ENCODE results near the gene OR2AG1.
"Not testable (repeated sequence)": the region's sequence is repeated elsewhere in the genome, so short reads cannot be mapped to it uniquely, and the experiment has no call there.

Gene OR2AG1

DNA sequence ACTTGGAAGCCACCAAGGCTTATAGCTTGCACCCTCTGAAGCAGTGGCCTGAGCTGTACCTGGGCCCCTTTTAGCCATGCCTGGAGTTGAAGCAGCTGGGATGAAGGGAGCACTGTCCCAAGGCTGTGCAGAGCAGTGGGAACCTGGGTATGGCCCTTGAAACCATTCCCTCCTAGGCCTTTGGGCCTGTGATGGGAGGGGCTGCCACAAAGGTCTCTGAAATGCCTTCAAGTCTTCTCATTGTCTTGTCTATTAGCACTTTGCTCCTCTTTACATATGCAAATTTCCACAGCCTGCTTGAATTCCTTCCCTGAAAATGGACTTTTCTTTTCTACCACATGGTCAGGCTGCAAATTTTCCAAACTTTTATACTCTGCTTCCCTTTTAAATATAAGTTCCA lies 18.3 kb downstream of the OR2AG1 start:
- not testable (repeated sequence) for H3K27ac ChIP-seq (ENCODE audit: low read depth, low read length); H3K4me1 ChIP-seq (ENCODE audit: insufficient read depth, low read length); H3K9me3 ChIP-seq (ENCODE audit: low read length); H3K27me3 ChIP-seq (ENCODE audit: control insufficient read depth in 1 of 2, insufficient read depth in 2 of 2, low read length in 2 of 2); H3K36me3 ChIP-seq (ENCODE audit: insufficient read depth, low read length); H3K4me3 ChIP-seq (ENCODE audit: low read depth in 1 of 2, low read length in 2 of 2); H3K9ac ChIP-seq (ENCODE audit: low read length)

DNA sequence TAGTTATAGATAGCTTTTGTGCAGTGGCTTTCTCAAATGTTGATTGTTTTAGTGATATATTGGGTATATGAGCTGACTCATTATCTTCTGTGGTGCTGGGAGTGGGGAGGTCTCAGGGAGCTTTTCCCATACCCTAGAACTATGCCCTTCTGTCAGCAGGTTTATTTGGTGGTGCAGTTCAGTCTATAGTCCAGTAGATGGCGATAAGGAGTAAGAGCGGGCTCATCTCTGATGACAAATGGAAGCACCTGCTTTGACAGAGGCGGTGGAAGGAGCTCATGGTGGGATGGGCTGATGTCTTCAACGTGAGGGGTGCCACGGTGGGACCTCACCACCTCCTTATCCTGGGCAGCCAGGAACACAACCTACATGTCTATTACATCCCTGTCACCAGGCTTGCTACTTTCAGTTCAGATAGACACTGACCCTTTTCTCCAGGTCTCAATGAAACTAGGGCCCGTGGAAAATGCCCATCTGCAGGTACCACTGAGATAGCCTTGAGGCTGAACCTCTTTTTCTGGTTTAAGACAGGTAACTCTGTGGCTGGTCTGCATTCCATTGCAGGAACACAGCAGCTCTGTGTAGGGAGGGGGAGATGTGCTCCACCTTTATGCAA lies 29.7 kb downstream of the OR2AG1 start:
- Histone ChIP-seq H3K4me1 (ENCODE audit: insufficient read depth, low read length) (no peaks in the 10 kb centered on the region), H3K27ac (ENCODE audit: low read depth, low read length) (no peak overlapping the region), H3K9me3 (ENCODE audit: low read length) (no peaks in the 10 kb centered on the region), H3K36me3 (ENCODE audit: insufficient read depth, low read length) (no peaks in the 10 kb centered on the region), H3K4me3 (ENCODE audit: low read depth in 1 of 2, low read length in 2 of 2) (no peak overlapping the region), H3K27me3 (ENCODE audit: control insufficient read depth in 1 of 2, insufficient read depth in 2 of 2, low read length in 2 of 2) (no peaks in the 10 kb centered on the region), H3K9ac (ENCODE audit: low read length) (no peak overlapping the region)

DNA sequence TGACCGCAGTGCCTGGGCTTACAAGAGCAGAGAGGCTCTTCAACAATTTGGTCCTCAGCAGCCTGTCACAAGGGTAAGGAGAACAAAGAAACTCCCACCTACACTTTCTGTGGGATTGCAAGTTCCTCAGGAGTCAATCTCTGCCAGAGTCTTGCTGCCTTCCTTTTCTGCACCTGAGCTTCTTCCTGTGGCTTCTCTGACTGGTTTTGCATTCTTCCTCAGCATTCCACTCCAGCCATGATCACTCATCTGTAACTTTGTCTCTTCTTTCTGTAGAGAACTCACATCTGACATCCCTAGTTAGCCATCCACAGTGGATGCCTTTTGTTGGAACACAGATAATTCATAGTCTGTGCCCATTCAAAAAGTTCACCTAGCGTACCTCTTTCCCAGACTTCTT lies 30.8 kb downstream of the OR2AG1 start:
- Histone ChIP-seq H3K9me3 (ENCODE audit: low read length) (no peaks in the 10 kb centered on the region), H3K27me3 (ENCODE audit: control insufficient read depth in 1 of 2, insufficient read depth in 2 of 2, low read length in 2 of 2) (no peaks in the 10 kb centered on the region), H3K4me1 (ENCODE audit: insufficient read depth, low read length) (no peaks in the 10 kb centered on the region), H3K9ac (ENCODE audit: low read length) (no peak overlapping the region), H3K36me3 (ENCODE audit: insufficient read depth, low read length) (no peaks in the 10 kb centered on the region), H3K27ac (ENCODE audit: low read depth, low read length) (no peak overlapping the region), H3K4me3 (ENCODE audit: low read depth in 1 of 2, low read length in 2 of 2) (no peak overlapping the region)

DNA sequence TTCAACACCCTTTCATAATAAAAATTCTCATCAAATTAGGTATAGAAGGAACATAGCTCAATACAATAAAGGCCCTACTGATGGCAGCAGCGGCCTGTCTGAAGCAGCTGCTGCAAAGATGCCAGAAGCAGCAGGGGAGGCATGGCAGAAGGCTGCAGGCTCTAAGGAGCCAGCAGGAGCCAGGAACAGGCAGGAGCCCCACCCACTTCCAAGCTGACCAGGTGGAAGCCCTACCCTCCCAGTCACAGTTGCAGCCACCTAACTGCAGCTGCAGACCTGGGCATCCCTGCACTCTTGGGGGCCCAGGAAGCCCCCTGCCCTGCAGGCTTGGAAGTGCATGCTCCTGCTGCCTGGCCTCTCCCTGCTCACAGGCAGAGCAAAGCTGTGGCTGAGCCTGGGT lies 34.9 kb downstream of the OR2AG1 start:
- H3K36me3 ChIP-seq (ENCODE audit: insufficient read depth, low read length): no peaks in the 10 kb centered on the region
- H3K9me3 ChIP-seq (ENCODE audit: low read length): peaks cover 3% of the 10 kb centered on the region
- H3K27ac ChIP-seq (ENCODE audit: low read depth, low read length): no peak overlapping the region
- H3K27me3 ChIP-seq (ENCODE audit: control insufficient read depth in 1 of 2, insufficient read depth in 2 of 2, low read length in 2 of 2): no peaks in the 10 kb centered on the region
- H3K4me3 ChIP-seq (ENCODE audit: low read depth in 1 of 2, low read length in 2 of 2): no peak overlapping the region
- H3K9ac ChIP-seq (ENCODE audit: low read length): no peak overlapping the region
- H3K4me1 ChIP-seq (ENCODE audit: insufficient read depth, low read length): no peaks in the 10 kb centered on the region

DNA sequence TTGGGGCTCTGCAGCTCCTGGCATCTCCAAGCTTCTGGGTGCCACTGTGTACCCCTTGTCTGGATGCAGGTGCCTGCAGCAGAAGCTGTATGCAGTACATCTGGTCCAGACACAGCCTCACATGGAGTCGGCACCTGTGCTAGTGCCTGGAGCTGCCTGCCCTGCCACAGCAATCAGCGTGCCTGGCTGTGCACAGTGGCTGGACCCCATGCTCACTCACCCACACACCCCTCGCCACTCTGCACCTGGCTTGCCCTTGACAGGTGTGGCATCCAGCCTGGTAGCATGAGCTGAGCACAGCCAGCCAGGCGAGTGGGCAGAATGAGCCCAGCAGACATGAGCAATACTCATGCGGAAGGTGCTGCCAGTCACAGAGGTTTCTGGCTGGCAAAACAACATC lies 36.1 kb downstream of the OR2AG1 start:
- Histone ChIP-seq H3K4me3 (ENCODE audit: low read depth in 1 of 2, low read length in 2 of 2) (no peak overlapping the region), H3K9ac (ENCODE audit: low read length) (no peak overlapping the region), H3K27me3 (ENCODE audit: control insufficient read depth in 1 of 2, insufficient read depth in 2 of 2, low read length in 2 of 2) (no peaks in the 10 kb centered on the region), H3K4me1 (ENCODE audit: insufficient read depth, low read length) (no peaks in the 10 kb centered on the region), H3K27ac (ENCODE audit: low read depth, low read length) (no peak overlapping the region), H3K9me3 (ENCODE audit: low read length) (peaks cover 3% of the 10 kb centered on the region), H3K36me3 (ENCODE audit: insufficient read depth, low read length) (no peaks in the 10 kb centered on the region)

DNA sequence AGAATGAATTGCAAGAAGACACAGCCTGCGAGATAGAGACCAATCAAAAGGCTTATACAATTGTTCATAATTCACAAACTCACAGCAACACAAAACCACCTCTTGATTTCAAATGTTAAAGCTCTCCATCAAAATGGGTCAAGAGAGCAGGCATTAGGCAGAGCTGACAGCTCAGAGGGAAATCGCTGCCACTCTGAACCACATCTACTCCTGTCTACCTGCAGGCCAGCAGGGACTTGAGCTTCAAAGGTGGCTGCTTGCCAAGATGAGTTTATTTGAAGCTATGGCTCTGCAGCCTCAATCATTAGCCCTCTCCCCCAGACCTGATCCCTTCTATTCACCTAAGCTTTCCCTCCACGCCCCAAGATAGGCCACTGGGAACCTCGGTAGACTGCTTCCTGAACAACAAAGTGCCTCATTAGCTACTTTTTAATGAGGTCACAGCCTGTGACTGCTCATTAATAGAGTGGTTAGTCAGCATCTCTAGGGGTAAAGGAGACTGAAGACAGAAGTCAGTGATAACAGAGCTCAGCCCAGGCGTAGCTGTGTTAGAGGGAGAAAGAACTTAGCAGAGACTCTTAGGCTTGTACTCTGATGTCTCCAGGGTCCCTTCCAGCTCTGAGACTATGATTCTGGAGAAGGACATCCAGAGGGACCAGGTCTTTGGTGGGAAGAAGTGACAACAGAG lies 41.5 kb downstream of the OR2AG1 start:
- Histone ChIP-seq H3K36me3 (ENCODE audit: insufficient read depth, low read length) (no peaks in the 10 kb centered on the region), H3K4me1 (ENCODE audit: insufficient read depth, low read length) (no peaks in the 10 kb centered on the region), H3K27ac (ENCODE audit: low read depth, low read length) (no peak overlapping the region), H3K4me3 (ENCODE audit: low read depth in 1 of 2, low read length in 2 of 2) (no peak overlapping the region), H3K27me3 (ENCODE audit: control insufficient read depth in 1 of 2, insufficient read depth in 2 of 2, low read length in 2 of 2) (no peaks in the 10 kb centered on the region), H3K9me3 (ENCODE audit: low read length) (peaks cover 3% of the 10 kb centered on the region), H3K9ac (ENCODE audit: low read length) (no peak overlapping the region)

DNA sequence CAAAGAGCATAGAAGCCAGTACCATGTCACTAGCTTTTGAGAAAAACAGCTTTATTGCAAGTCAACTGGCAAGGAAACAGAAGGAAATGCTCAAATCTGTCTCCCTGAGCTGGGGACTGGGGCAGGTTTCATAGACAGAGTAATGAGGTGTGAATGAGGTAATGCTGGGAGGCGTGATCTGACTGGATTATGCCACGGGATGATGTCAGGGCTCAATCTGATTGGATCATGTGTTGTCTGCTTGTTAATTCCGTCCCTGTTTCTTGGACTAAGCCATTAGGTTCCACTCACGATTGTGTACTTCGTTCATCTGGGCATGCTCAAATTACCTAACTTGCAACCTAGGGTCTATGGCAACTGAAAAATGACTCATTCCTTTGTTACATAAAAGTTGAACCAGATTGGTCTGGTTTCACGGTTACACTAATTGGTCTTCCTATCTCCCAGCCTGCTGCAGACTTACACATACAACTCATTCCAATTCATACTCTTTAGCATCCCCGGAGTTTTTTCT lies 42.5 kb downstream of the OR2AG1 start:
- no peaks in the 10 kb centered on the region for H3K36me3 ChIP-seq (ENCODE audit: insufficient read depth, low read length)
- H3K27me3 ChIP-seq (ENCODE audit: control insufficient read depth in 1 of 2, insufficient read depth in 2 of 2, low read length in 2 of 2): no peaks in the 10 kb centered on the region
- no peaks in the 10 kb centered on the region for H3K4me1 ChIP-seq (ENCODE audit: insufficient read depth, low read length)
- H3K9me3 ChIP-seq (ENCODE audit: low read length): no peaks in the 10 kb centered on the region
- H3K9ac ChIP-seq (ENCODE audit: low read length): no peak overlapping the region
- no peak overlapping the region for H3K27ac ChIP-seq (ENCODE audit: low read depth, low read length)
- no peak overlapping the region for H3K4me3 ChIP-seq (ENCODE audit: low read depth in 1 of 2, low read length in 2 of 2)

DNA sequence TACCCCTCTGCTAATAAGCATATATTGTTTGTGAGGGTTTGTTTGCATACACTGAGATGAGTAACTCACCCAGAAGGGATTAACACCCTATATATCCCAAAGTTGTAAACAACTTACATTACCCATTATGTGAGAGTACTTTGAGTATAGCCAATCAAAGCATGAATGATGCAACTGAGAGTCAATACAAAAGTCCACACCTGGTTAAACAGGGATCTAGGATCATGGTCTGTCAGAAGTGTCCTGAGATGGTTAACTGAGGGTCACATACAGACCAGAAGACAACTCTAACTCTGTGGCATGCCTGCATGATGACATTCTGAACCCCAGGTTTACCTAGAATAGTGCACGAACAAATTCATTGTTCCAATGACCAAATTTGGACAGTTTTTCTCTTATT lies 45.3 kb downstream of the OR2AG1 start:
- Histone ChIP-seq H3K27me3 (ENCODE audit: control insufficient read depth in 1 of 2, insufficient read depth in 2 of 2, low read length in 2 of 2) (no peaks in the 10 kb centered on the region), H3K36me3 (ENCODE audit: insufficient read depth, low read length) (no peaks in the 10 kb centered on the region), H3K4me3 (ENCODE audit: low read depth in 1 of 2, low read length in 2 of 2) (no peak overlapping the region), H3K9ac (ENCODE audit: low read length) (no peak overlapping the region), H3K9me3 (ENCODE audit: low read length) (no peaks in the 10 kb centered on the region), H3K4me1 (ENCODE audit: insufficient read depth, low read length) (no peaks in the 10 kb centered on the region), H3K27ac (ENCODE audit: low read depth, low read length) (no peak overlapping the region)

DNA sequence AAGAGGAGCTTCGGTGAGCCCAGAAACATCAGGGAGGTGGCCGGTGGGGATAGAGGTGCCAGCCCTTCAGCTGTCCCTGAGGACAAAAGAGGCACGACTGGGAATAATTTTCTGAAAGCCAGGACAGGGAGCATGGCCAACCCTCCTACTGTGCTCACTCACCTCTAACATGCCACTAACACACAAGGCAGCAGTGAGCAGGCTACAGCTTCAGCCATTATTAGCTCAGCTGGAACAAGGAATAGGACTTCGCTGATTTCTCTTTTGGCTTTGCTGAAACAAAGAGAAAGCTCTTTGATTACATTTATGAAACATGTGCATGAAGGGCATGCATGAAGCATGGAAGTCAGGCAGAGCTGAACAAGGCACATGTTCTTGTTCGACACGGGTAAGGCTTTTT lies 50.5 kb downstream of the OR2AG1 start:
- Histone ChIP-seq H3K9me3 (ENCODE audit: low read length) (no peaks in the 10 kb centered on the region), H3K27me3 (ENCODE audit: control insufficient read depth in 1 of 2, insufficient read depth in 2 of 2, low read length in 2 of 2) (no peaks in the 10 kb centered on the region), H3K4me1 (ENCODE audit: insufficient read depth, low read length) (no peaks in the 10 kb centered on the region), H3K4me3 (ENCODE audit: low read depth in 1 of 2, low read length in 2 of 2) (no peak overlapping the region), H3K27ac (ENCODE audit: low read depth, low read length) (no peak overlapping the region), H3K9ac (ENCODE audit: low read length) (no peak overlapping the region), H3K36me3 (ENCODE audit: insufficient read depth, low read length) (no peaks in the 10 kb centered on the region)

DNA sequence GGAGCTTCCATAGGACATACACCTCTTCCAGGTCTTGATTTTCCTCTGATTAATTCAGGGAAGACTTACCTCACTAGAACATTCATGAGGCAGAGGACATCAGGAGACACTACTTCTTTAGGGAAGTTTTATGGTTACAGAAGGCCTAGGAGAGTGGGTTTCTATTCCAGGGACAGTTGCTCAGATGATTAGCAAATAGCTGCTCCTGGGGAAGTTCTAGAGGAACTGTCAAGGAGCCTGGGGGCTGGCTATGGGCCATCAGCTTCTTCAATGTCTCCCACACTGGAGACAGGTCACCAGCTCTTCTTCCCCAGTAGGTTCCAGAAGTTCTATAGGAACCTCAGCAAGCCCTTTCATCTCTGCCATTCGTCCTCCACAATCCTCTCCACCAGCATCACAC lies 51.2 kb downstream of the OR2AG1 start:
- H3K4me3 ChIP-seq (ENCODE audit: low read depth in 1 of 2, low read length in 2 of 2): no peak overlapping the region
- H3K9me3 ChIP-seq (ENCODE audit: low read length): no peaks in the 10 kb centered on the region

More for the DNA sequence above, 51.2 kb downstream of the OR2AG1 start:
- Histone ChIP-seq H3K9ac (ENCODE audit: low read length) (no peak overlapping the region), H3K27ac (ENCODE audit: low read depth, low read length) (no peak overlapping the region), H3K27me3 (ENCODE audit: control insufficient read depth in 1 of 2, insufficient read depth in 2 of 2, low read length in 2 of 2) (no peaks in the 10 kb centered on the region), H3K36me3 (ENCODE audit: insufficient read depth, low read length) (no peaks in the 10 kb centered on the region), H3K4me1 (ENCODE audit: insufficient read depth, low read length) (no peaks in the 10 kb centered on the region)

Measured in muscle layer of colon (tissue), 2 donors.